HepG2 (cell line): Measurements from ENCODE around the gene RBCK1. TPM values are rescaled to one million over a fixed set of nuclear protein-coding genes. Genes with fewer than 3 reads are reported as not detected.

ENCODE experiments used
- E2F5 ChIP-seq: sonication (generic); formaldehyde crosslinking; conservative IDR thresholded peaks from 2 replicates; pipeline ENCODE4 v1.4.0; 2020; ENCODE audit warnings: missing genetic modification reagents
- FOXC1 ChIP-seq: sonication (generic); formaldehyde crosslinking; IDR thresholded peaks from 2 replicates; pipeline ENCODE4 v1.8.0; 2022; ENCODE audit warnings: mild to moderate bottlenecking, missing genetic modification reagents, borderline replicate concordance
- JDP2 ChIP-seq: sonication (generic); formaldehyde crosslinking; IDR thresholded peaks from 2 replicates; pipeline ENCODE4 v1.8.1; 2022; ENCODE audit warnings: missing genetic modification reagents, borderline replicate concordance
- PHB2 ChIP-seq: fragments of 450-650 bp; IDR thresholded peaks from 2 replicates; pipeline ENCODE4 v1.6.1; 2018; ENCODE audit not compliant: partially characterized antibody
- PLRG1 ChIP-seq: fragments of 450-650 bp; conservative IDR thresholded peaks from 2 replicates; pipeline ENCODE4 v1.6.1; 2016
- RORA ChIP-seq: sonication (generic); formaldehyde crosslinking; IDR thresholded peaks from 2 replicates; pipeline ENCODE4 v1.5.0; 2020; ENCODE audit warnings: mild to moderate bottlenecking, missing genetic modification reagents, moderate library complexity
- SALL2 ChIP-seq: sonication (generic); formaldehyde crosslinking; IDR thresholded peaks from 2 replicates; pipeline ENCODE4 v1.8.1; 2023; ENCODE audit warnings: mild to moderate bottlenecking, missing genetic modification reagents, inconsistent platforms
- ZFP41 ChIP-seq: sonication (generic); formaldehyde crosslinking; IDR thresholded peaks from 2 replicates; pipeline ENCODE4 v1.4.0; 2020; ENCODE audit warnings: mild to moderate bottlenecking, missing genetic modification reagents, borderline replicate concordance
- ZNF407 ChIP-seq: sonication (generic); formaldehyde crosslinking; IDR thresholded peaks from one replicate; pipeline ENCODE4 v1.5.1; 2020; ENCODE audit warnings: mild to moderate bottlenecking, missing genetic modification reagents; ENCODE audit errors: not compliant biosample characterization
- ZNF720 ChIP-seq: sonication (generic); formaldehyde crosslinking; IDR thresholded peaks from 2 replicates; pipeline ENCODE4 v1.4.0; 2020; ENCODE audit warnings: missing genetic modification reagents
- ZSCAN31 ChIP-seq: sonication (generic); formaldehyde crosslinking; IDR thresholded peaks from 2 replicates; pipeline ENCODE4 v1.5.0; 2020; ENCODE audit warnings: low read depth, mild to moderate bottlenecking, missing genetic modification reagents
- polyA plus RNA-seq, 8 experiments: library from polyadenylated mRNA; depleted of rRNA in 3 of 8; stranded (reverse) in 7 of 8; unstranded in 1 of 8; fragments of >200 nt; fragmentation: Illumina TruSeq in 4 of 8; extraction: Trizol in 4 of 8; gene quantifications; 2 replicates each; pipeline versions ENCODE4 v1.2.1 to v1.2.3, GENCODE V29; 2011 to 2016; ENCODE audit warnings: low read depth in 4 of 8, missing spikeins in 1 of 8, mixed read lengths in 1 of 8; ENCODE audit not compliant: insufficient read depth in 1 of 8
- total RNA-seq, 5 experiments: library from RNA; depleted of rRNA; stranded (reverse); fragments of >200 nt; fragmentation: Illumina TruSeq; extraction: Trizol; gene quantifications; 2 replicates each; pipeline ENCODE4 v1.2.3, GENCODE V29; 2016; ENCODE audit warnings: low read depth in 1 of 5
- TF ChIP-seq, protein P1 (sequence below): sonication (generic); formaldehyde crosslinking; IDR thresholded peaks from 2 replicates; pipeline ENCODE4 v1.4.0; 2020; ENCODE audit warnings: missing genetic modification reagents, borderline replicate concordance
- TF ChIP-seq, protein P2 (sequence below): sonication (generic); formaldehyde crosslinking; IDR thresholded peaks from 2 replicates; pipeline ENCODE4 v1.4.0; 2020; ENCODE audit warnings: missing genetic modification reagents, mild to moderate bottlenecking, borderline replicate concordance

RBCK1 gene
- total and polyA plus RNA-seq, 2 of the 13 experiments (the other 11 are each of a cell fraction or from before 2014, with no cell fraction given), result 149 to 215 TPM

DNA sequence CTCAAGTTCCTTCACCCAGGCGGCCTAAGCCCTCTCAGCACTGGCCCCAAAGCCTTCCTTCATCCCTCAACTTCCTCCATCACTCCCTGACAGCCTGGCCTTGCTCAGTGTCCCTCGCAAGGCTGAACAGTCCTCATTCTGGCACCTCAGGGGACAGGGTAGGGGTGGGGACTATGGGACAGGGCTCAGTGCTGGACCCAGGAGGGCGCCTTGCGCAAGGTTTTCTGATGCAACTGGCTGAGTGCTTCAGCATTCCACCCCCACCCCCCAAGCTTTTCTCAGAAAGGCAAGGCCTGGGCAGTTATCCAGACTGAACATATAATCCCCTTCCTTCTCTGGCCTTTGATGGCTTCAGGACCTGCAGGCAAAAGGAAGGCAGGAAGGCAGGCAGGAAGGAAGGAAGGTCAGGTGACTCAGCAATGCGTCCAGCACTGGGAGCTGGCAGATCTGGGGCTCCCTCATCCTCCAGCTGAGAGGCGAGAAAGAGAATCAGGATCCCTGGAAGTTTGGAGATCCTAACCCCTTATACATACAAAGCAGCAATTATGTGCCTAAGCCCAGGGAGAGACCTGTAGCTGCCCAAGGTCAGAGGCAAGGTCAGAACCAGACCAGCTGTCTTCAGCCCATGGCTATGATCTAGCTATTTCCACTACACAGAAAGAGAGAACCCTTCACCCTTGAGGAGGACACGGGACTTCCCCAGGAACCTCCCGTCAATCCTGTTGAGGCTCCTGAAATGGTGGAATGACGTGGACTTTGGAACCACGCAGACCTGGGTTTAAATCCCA lies 36.1 kb upstream of the RBCK1 start (continued):
- TF ChIP-seq SALL2 (CRISPR knock-in tag) (peak; percentile 99), E2F5 (CRISPR knock-in tag) (0 out of 2 replicates have a peak, but pooled peaks have one; percentile 7), ZFP41 (CRISPR knock-in tag) (no peak), JDP2 (CRISPR knock-in tag) (0 out of 2 replicates have a peak, but pooled peaks have one; percentile 77), ZSCAN31 (CRISPR knock-in tag) (peak; percentile 97; the same call in 1 of the 2 replicates), FOXC1 (CRISPR knock-in tag) (peak; percentile 97), PHB2 (no peak), ZNF407 (CRISPR knock-in tag) (no peak), PLRG1 (no peak), RORA (CRISPR knock-in tag) (no peak), ZNF720 (CRISPR knock-in tag) (no peak; the same call in 1 of the 2 replicates)
- TF ChIP-seq, protein P1, sequence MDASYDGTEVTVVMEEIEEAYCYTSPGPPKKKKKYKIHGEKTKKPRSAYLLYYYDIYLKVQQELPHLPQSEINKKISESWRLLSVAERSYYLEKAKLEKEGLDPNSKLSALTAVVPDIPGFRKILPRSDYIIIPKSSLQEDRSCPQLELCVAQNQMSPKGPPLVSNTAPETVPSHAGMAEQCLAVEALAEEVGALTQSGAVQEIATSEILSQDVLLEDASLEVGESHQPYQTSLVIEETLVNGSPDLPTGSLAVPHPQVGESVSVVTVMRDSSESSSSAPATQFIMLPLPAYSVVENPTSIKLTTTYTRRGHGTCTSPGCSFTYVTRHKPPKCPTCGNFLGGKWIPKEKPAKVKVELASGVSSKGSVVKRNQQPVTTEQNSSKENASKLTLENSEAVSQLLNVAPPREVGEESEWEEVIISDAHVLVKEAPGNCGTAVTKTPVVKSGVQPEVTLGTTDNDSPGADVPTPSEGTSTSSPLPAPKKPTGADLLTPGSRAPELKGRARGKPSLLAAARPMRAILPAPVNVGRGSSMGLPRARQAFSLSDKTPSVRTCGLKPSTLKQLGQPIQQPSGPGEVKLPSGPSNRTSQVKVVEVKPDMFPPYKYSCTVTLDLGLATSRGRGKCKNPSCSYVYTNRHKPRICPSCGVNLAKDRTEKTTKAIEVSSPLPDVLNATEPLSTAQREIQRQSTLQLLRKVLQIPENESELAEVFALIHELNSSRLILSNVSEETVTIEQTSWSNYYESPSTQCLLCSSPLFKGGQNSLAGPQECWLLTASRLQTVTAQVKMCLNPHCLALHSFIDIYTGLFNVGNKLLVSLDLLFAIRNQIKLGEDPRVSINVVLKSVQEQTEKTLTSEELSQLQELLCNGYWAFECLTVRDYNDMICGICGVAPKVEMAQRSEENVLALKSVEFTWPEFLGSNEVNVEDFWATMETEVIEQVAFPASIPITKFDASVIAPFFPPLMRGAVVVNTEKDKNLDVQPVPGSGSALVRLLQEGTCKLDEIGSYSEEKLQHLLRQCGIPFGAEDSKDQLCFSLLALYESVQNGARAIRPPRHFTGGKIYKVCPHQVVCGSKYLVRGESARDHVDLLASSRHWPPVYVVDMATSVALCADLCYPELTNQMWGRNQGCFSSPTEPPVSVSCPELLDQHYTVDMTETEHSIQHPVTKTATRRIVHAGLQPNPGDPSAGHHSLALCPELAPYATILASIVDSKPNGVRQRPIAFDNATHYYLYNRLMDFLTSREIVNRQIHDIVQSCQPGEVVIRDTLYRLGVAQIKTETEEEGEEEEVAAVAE (CRISPR knock-in tag), result peak; percentile 94
- TF ChIP-seq, protein P2, sequence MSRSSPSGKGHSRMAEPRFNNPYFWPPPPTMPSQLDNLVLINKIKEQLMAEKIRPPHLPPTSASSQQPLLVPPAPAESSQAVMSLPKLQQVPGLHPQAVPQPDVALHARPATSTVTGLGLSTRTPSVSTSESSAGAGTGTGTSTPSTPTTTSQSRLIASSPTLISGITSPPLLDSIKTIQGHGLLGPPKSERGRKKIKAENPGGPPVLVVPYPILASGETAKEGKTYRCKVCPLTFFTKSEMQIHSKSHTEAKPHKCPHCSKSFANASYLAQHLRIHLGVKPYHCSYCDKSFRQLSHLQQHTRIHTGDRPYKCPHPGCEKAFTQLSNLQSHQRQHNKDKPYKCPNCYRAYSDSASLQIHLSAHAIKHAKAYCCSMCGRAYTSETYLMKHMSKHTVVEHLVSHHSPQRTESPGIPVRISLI (CRISPR knock-in tag), result peak; percentile 91
